B cell (primary cell): Measurements from ENCODE around the gene MAG. TPM values are rescaled to one million over a fixed set of nuclear protein-coding genes. Genes with fewer than 3 reads are reported as not detected.

Experiments used
- ATAC-seq: fragments of 200-7000 bp; cut with Tn5 transposase; one replicate; pipeline ENCODE4 v1.10.0; 2021; ENCODE audit warnings: low read depth, mild to moderate bottlenecking, moderate number of reproducible peaks, moderate library complexity
- CTCF ChIA-PET: fragments of 350-600 bp; sonication (Branson Sonifier 250); formaldehyde crosslinking; loops from one replicate; lab custom pipeline; 2021; ENCODE audit warnings: antibody characterized with exemption, inconsistent platforms; lab: Charles Lee
- POLR2A ChIA-PET: fragments of 350-600 bp; sonication (Branson Sonifier 250); formaldehyde crosslinking; loops from one replicate; lab custom pipeline; 2021; ENCODE audit warnings: antibody characterized with exemption; lab: Charles Lee
- DNase-seq: peaks from one replicate; pipeline ENCODE4 v3.0.0; 2013
- H2AFZ ChIP-seq: 2 replicates; pipeline ENCODE4 v1.6.1; 2012; ENCODE audit warnings: mild to moderate bottlenecking, low read depth, low read length; ENCODE audit not compliant: insufficient read depth, poor library complexity, severe bottlenecking
- H3K27ac ChIP-seq, 2 donors: 1 replicate in 1 of 2; 2 replicates in 1 of 2; pipeline ENCODE4 v1.5.1; 2012 to 2013; ENCODE audit warnings: low read length in 2 of 2, mild to moderate bottlenecking in 2 of 2, moderate library complexity in 1 of 2
- H3K27me3 ChIP-seq, 4 experiments: fragments of 200-600 bp in 1 of 4; sonication (generic) in 1 of 4; replicated peaks in 1 of 4; 1 replicate in 2 of 4; 2 replicates in 2 of 4; pipeline versions ENCODE4 v1.6.1 to v1.7.0; 2013 to 2016; ENCODE audit warnings: low read length in 3 of 4, mild to moderate bottlenecking in 2 of 4, mixed read lengths in 1 of 4, moderate library complexity in 1 of 4; ENCODE audit not compliant: insufficient read depth in 4 of 4, control insufficient read depth in 3 of 4; ENCODE audit errors: control extremely low read depth in 1 of 4
- H3K36me3 ChIP-seq, 2 experiments: replicated peaks in 1 of 2; 1 replicate in 1 of 2; 2 replicates in 1 of 2; pipeline versions ENCODE4 v1.6.1 to v1.7.1; 2013; ENCODE audit warnings: low read length in 1 of 2; ENCODE audit not compliant: insufficient read depth in 2 of 2, control insufficient read depth in 1 of 2; ENCODE audit errors: control extremely low read depth in 1 of 2, extremely low read depth in 1 of 2
- H3K4me1 ChIP-seq, 2 donors: fragments of 200-600 bp in 1 of 2; sonication (generic) in 1 of 2; 1 replicate in 1 of 2; 2 replicates in 1 of 2; pipeline versions ENCODE4 v1.5.1 to v1.6.1; 2013 to 2017; ENCODE audit warnings: low read length in 2 of 2; ENCODE audit not compliant: control insufficient read depth in 2 of 2, insufficient read depth in 2 of 2
- H3K4me2 ChIP-seq: replicated peaks from 2 replicates; pipeline ENCODE3; 2012; ENCODE audit warnings: mild to moderate bottlenecking, low read depth, low read length; ENCODE audit not compliant: poor library complexity, severe bottlenecking
- H3K4me3 ChIP-seq, 5 experiments: fragments of 200-600 bp in 1 of 5; sonication (generic) in 1 of 5; 1 replicate in 3 of 5; 2 replicates in 2 of 5; pipeline versions ENCODE4 v1.5.1 to v1.7.0; 2011 to 2016; ENCODE audit warnings: low read length in 4 of 5, mild to moderate bottlenecking in 4 of 5, low read depth in 2 of 5, control low read depth in 1 of 5, moderate library complexity in 1 of 5; ENCODE audit not compliant: insufficient read depth in 1 of 5; ENCODE audit errors: control extremely low read depth in 1 of 5, extremely low read depth in 1 of 5
- H3K79me2 ChIP-seq: fragments of 200-600 bp; sonication (generic); one replicate; pipeline ENCODE4 v1.6.0; 2016; ENCODE audit warnings: low read length; ENCODE audit not compliant: control insufficient read depth, insufficient read depth
- H3K9ac ChIP-seq: fragments of 200-600 bp; sonication (generic); 2 replicates; pipeline ENCODE4 v1.6.1; 2017; ENCODE audit warnings: mild to moderate bottlenecking, low read length, moderate library complexity
- H3K9me3 ChIP-seq, 3 donors: one replicate each; pipeline versions ENCODE4 v1.6.1 to v1.7.1; 2013; ENCODE audit warnings: low read length in 2 of 3; ENCODE audit not compliant: control insufficient read depth in 2 of 3, insufficient read depth in 1 of 3; ENCODE audit errors: control extremely low read depth in 1 of 3
- H4K20me1 ChIP-seq: 2 replicates; pipeline ENCODE4 v1.6.0; 2012; ENCODE audit warnings: mild to moderate bottlenecking, low read length; ENCODE audit not compliant: insufficient read depth, control insufficient read depth, poor library complexity, severe bottlenecking
- H3K27ac Mint-ChIP-seq: one replicate; pipeline ENCODE4 v1.8.0; 2021; ENCODE audit warnings: mixed read lengths
- H3K27me3 Mint-ChIP-seq: one replicate; pipeline ENCODE4 v1.8.0; 2021; ENCODE audit warnings: mixed read lengths
- H3K4me1 Mint-ChIP-seq: one replicate; pipeline ENCODE4 v1.8.0; 2021; ENCODE audit warnings: mixed read lengths
- H3K4me3 Mint-ChIP-seq: one replicate; pipeline ENCODE4 v1.8.0; 2021; ENCODE audit warnings: mixed read lengths
- H3K9me3 Mint-ChIP-seq: one replicate; pipeline ENCODE4 v1.8.0; 2022; ENCODE audit warnings: mixed read lengths; ENCODE audit not compliant: insufficient read depth
- EZH2 ChIP-seq: IDR thresholded peaks from 2 replicates; pipeline ENCODE4 v1.6.1; 2012; ENCODE audit warnings: borderline replicate concordance, low read depth, mild to moderate bottlenecking, moderate library complexity, low read length; ENCODE audit not compliant: insufficient read depth, poor library complexity, severe bottlenecking
- WGBS: methylation state at CpG from one replicate; pipeline ENCODE4 v1.1.5; 2013; ENCODE audit warnings: missing lambda C conversion rate; ENCODE audit not compliant: insufficient coverage; 5-methylcytosine and 5-hydroxymethylcytosine counted together
- intact Hi-C: fragments of 100-400 bp; cut with micrococcal nuclease; formaldehyde crosslinking; loops from one replicate; pipeline ENCODE4 v1.10.0; 2022
- polyA plus RNA-seq: library from polyadenylated mRNA; depleted of rRNA; stranded (reverse); fragments of >200 nt; gene quantifications from 2 replicates; pipeline ENCODE4 v1.2.3, GENCODE V29; 2012
- total RNA-seq, 2 donors: library from RNA; stranded (reverse); fragments of 120-200 nt in 1 of 2; gene quantifications; 1 replicate in 1 of 2; 2 replicates in 1 of 2; pipeline versions ENCODE4 v1.2.3 to v1.2.4, GENCODE V29; 2013 to 2022
- TF ChIP-seq, protein P1 (sequence below): fragments of 200-600 bp; IDR thresholded peaks from one replicate; pipeline ENCODE4 v1.8.0; 2022; ENCODE audit warnings: antibody characterized with exemption, mild to moderate bottlenecking

Gene MAG
- total and polyA plus RNA-seq, 2 donors (not counting 1 experiment from before 2014, with no cell fraction given): 0.12 to 0.58 TPM

DNA sequence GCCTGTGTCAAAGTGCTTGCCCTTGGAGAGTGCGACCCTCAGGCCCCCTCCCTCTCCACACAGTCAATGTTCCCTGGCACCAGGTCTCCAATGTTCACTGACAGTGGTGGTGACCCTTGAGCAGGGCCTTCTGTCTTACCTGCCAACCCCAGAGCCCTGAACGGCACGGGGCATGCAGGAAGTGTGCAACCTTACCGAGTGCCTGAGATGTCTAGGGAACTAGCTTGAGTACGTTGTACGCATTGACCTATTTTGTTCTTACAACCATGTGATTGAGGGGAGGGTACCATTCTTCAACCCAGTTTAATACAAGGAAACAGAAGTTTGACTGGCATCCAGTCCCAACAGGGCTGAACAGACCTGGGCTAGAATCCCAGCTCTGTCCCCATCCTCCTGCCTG, 13.2 kb downstream of the MAG start:
- DNase-seq: no peak
- intact Hi-C loops: no loop called here
- Histone ChIP-seq H3K9ac (no peak overlapping the region), H3K4me3 (no peak overlapping the region), H3K9me3 (no peaks in the 10 kb centered on the region), H3K4me2 (no peak overlapping the region), H3K27me3 (no peaks in the 10 kb centered on the region), H4K20me1 (no peaks in the 10 kb centered on the region), H3K27ac (no peak overlapping the region), H2AFZ (no peak overlapping the region), H3K79me2 (peaks cover 22% of the 10 kb centered on the region), H3K4me1 (peaks cover 17 to 32% of the 10 kb centered on the region in 2 donors), H3K36me3 (no peaks in the 10 kb centered on the region)
- Mint-ChIP-seq H3K9me3 (no peaks in the 10 kb centered on the region), H3K4me3 (no peak overlapping the region), H3K4me1 (peaks cover 36% of the 10 kb centered on the region), H3K27ac (peak overlapping the region; percentile 46), H3K27me3 (no peaks in the 10 kb centered on the region)
- WGBS: 100% methylated on average over 1 of the region's 6 CpGs
- no peak for ATAC-seq
- no peak for TF ChIP-seq EZH2
- TF ChIP-seq, protein P1, sequence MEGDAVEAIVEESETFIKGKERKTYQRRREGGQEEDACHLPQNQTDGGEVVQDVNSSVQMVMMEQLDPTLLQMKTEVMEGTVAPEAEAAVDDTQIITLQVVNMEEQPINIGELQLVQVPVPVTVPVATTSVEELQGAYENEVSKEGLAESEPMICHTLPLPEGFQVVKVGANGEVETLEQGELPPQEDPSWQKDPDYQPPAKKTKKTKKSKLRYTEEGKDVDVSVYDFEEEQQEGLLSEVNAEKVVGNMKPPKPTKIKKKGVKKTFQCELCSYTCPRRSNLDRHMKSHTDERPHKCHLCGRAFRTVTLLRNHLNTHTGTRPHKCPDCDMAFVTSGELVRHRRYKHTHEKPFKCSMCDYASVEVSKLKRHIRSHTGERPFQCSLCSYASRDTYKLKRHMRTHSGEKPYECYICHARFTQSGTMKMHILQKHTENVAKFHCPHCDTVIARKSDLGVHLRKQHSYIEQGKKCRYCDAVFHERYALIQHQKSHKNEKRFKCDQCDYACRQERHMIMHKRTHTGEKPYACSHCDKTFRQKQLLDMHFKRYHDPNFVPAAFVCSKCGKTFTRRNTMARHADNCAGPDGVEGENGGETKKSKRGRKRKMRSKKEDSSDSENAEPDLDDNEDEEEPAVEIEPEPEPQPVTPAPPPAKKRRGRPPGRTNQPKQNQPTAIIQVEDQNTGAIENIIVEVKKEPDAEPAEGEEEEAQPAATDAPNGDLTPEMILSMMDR: no peak
- ChIA-PET CTCF (interaction anchor here (0.6 to 5.0 kb wide), 13 partner anchors 9 to 190 kb away, joined by 3 to 35 read pairs (median 3); no protein-coding TSS in a partner anchor), POLR2A (no interaction called here)

DNA sequence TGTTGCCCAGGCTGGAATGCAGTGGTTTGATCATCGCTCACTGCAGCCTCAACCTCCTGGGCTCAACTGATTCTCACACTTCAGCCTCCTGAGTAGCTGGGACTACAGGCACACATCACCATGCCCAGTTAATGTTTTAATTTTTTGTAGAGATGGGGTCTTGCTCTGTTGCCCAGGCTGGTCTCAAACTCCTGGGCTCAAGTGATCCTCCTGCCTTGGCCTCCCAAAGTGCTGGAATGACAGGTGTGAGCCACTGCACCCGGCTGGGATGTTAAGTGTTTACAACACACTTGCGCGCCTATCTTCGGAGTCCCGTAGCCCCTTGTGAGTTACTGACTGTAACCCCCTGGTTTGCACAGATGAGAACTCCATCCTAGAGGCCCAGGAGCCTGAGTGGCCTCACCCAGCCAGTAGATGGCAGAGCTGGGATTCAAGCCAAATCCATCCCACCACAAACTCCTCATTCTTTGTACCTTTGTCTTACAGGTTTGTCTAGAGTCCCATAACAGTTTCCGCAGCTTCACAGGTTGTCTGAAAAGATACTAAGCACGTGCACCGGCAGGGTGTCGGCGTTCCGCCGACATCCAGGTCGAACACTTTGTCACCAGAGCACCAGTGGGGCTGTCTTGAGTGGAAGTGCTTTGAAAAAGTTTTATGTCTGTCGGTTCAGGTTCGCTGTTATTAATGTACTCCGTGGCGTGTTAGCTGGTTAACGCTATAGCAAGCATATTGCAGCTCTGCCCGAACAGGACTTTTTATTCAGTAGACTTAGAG, 14.7 kb downstream of the MAG start:
- Histone ChIP-seq H3K27me3 (no peaks in the 10 kb centered on the region), H3K4me2 (peak overlapping the region; percentile 23), H4K20me1 (no peaks in the 10 kb centered on the region), H3K9me3 (no peaks in the 10 kb centered on the region), H2AFZ (no peak overlapping the region), H3K4me3 (no peak overlapping the region), H3K36me3 (no peaks in the 10 kb centered on the region), H3K27ac (no peak overlapping the region), H3K4me1 (peaks cover 21 to 42% of the 10 kb centered on the region in 2 donors), H3K9ac (no peak overlapping the region), H3K79me2 (peaks cover 31% of the 10 kb centered on the region)
- peak; percentile 58 for DNase-seq
- intact Hi-C loops: loop anchor here (1.0 to 2.0 kb wide), 2 partner anchors 46 to 162 kb away; no protein-coding TSS in a partner anchor
- Mint-ChIP-seq H3K27me3 (no peaks in the 10 kb centered on the region), H3K4me3 (peak overlapping the region; percentile 29), H3K9me3 (no peaks in the 10 kb centered on the region), H3K27ac (peak overlapping the region; percentile 65), H3K4me1 (peaks cover 45% of the 10 kb centered on the region)
- TF ChIP-seq EZH2: no peak
- TF ChIP-seq, protein P1: peak; percentile 33
- ChIA-PET CTCF (interaction anchor here (0.7 to 5.0 kb wide), 15 partner anchors 8 to 188 kb away, joined by 3 to 35 read pairs (median 5); partner anchors contain the start of gene FFAR1), POLR2A (interaction anchor here (1.0 to 1.6 kb wide), 2 partner anchors 17 to 41 kb away, joined by 4 read pairs; partner anchors contain the start of gene FFAR1)
- 96% methylated on average over 19 of the region's 20 CpGs for WGBS
- ATAC-seq: peak; percentile 62
